Body of pancreas (tissue), 4 donors: Measurements from ENCODE around the gene GBP6.

Source experiments
- CTCF ChIP-seq, 7 experiments: fragments of 450-650 bp in 4 of 7; fragments of 200-600 bp in 3 of 7; sonication (generic) in 3 of 7; IDR thresholded peaks; one replicate each; pipeline ENCODE4 v1.5.1; 2016 to 2019; ENCODE audit warnings: antibody characterized with exemption in 7 of 7
- POLR2A ChIP-seq, 3 donors: fragments of 450-650 bp; IDR thresholded peaks; one replicate each; pipeline ENCODE4 v1.6.1; 2016; ENCODE audit warnings: antibody characterized with exemption in 3 of 3, mild to moderate bottlenecking in 2 of 3

- no peak for TF ChIP-seq CTCF (IDR thresholded peaks at IDR 0.05)
- no peak for TF ChIP-seq POLR2A (IDR thresholded peaks at IDR 0.05)
Observed at GRCh38 chr1:89337903-89338302, 26.0 kb upstream of the GBP6 start.
